ENCODE results near the gene ZDHHC9. TPM values are rescaled to one million over a fixed set of nuclear protein-coding genes. Genes with fewer than 3 reads are reported as not detected.

The ZDHHC9 gene
- total and polyA plus RNA-seq, 2 of the 4 experiments (the other 2 are of a cell fraction), result 17.7 to 28.4 TPM

- no peaks in the 10 kb centered on the region for H3K9me1 ChIP-seq (ENCODE audit: insufficient read depth, low read length)
- H3K9me3 ChIP-seq (ENCODE audit: control insufficient read depth, insufficient read depth, low read length), result peaks cover 3% of the 10 kb centered on the region; the same call in 1 of the 2 replicates
- no peak within 1 kb of the TSS for H3K18ac ChIP-seq (ENCODE audit: low read depth, low read length)
- H3K4me3 ChIP-seq (ENCODE audit: insufficient read depth, low read depth, low read length), result no peak within 1 kb of the TSS
- no peaks in the 10 kb centered on the region for H4K20me1 ChIP-seq (ENCODE audit: insufficient read depth, low read length)
- no peak within 1 kb of the TSS for H4K8ac ChIP-seq (ENCODE audit: low read depth in 2 of 2, low read length in 2 of 2)
- dilution Hi-C loops (cut with HindIII; ENCODE audit: low sequenced_read_pairs, unreplicated experiment) (no loop called here), in situ Hi-C loops (cut with MboI; ENCODE audit: low sequenced_read_pairs) (no loop called here), intact Hi-C loops (cut with micrococcal nuclease) (no loop called here)
- H3K23ac ChIP-seq (ENCODE audit: low read depth, low read length), result no peak within 1 kb of the TSS
- no peak within 1 kb of the TSS for H2BK120ac ChIP-seq (ENCODE audit: low read depth, low read length)
- peaks cover 24% of the 10 kb centered on the region for H3K27me3 ChIP-seq (ENCODE audit: control insufficient read depth, insufficient read depth, low read length)
- no peak for ATAC-seq (ENCODE audit: low read depth)
- DNase-seq, result no peak
- H2AK5ac ChIP-seq (ENCODE audit: low read depth, low read length), result no peak within 1 kb of the TSS
- no peak within 1 kb of the TSS for H3K4me2 ChIP-seq (ENCODE audit: low read depth, low read length)
- H2BK5ac ChIP-seq (ENCODE audit: low read depth, low read length, poor library complexity, severe bottlenecking), result no peak within 1 kb of the TSS
- no peak within 1 kb of the TSS for H3K4ac ChIP-seq (ENCODE audit: low read depth, low read length)
- no TSS peak for BruUV-seq (replicated peaks)
- H3K27ac ChIP-seq (ENCODE audit: insufficient read depth, low read length), result no peak within 1 kb of the TSS
- 83% methylated on average over 3 of the region's 13 CpGs; no CpG with 5 or more reads in 1 of the 2 experiments for WGBS, 2 experiments (ENCODE audit: extremely low coverage in 2 of 2, insufficient read length in 1 of 2)
- H2AK9ac ChIP-seq (replicated peaks; ENCODE audit: low read depth, low read length, poor library complexity), result no peak within 1 kb of the TSS
- H3K4me1 ChIP-seq (ENCODE audit: control insufficient read depth, insufficient read depth, low read length), result no peaks in the 10 kb centered on the region
- H2BK15ac ChIP-seq (ENCODE audit: low read depth, low read length), result no peak within 1 kb of the TSS
- H4K91ac ChIP-seq (ENCODE audit: insufficient read depth, low read depth, low read length), result no peak within 1 kb of the TSS
- no peak within 1 kb of the TSS for H2AFZ ChIP-seq (replicated peaks; ENCODE audit: low read length, poor library complexity)
- H3K56ac ChIP-seq (ENCODE audit: extremely low read depth, insufficient read depth, low read length), result no peak within 1 kb of the TSS
- TF ChIP-seq RFX5 (IDR thresholded peaks at IDR 0.05; ENCODE audit: low read depth, low read length), result no peak
- TF ChIP-seq FOS (IDR thresholded peaks at IDR 0.05; ENCODE audit: low read depth, low read length), result no peak
- TF ChIP-seq ELK1 (IDR thresholded peaks at IDR 0.05; ENCODE audit: borderline replicate concordance, low read depth, low read length), result no peak
- TF ChIP-seq POLR2A (IDR thresholded peaks at IDR 0.05; ENCODE audit: low read depth, low read length), result no peak
- no peak for TF ChIP-seq MAZ (IDR thresholded peaks at IDR 0.05; ENCODE audit: borderline replicate concordance, low read depth, low read length)
- no peak for TF ChIP-seq NFE2L2 (IDR thresholded peaks at IDR 0.05; ENCODE audit: low read depth, low read length)
- no peak for TF ChIP-seq BHLHE40 (IDR thresholded peaks at IDR 0.05; ENCODE audit: low read depth, low read length)
- H3K14ac ChIP-seq (replicated peaks; ENCODE audit: low read depth, low read length), result no peak within 1 kb of the TSS
- no peaks in the 10 kb centered on the region for H3K36me3 ChIP-seq (ENCODE audit: control insufficient read depth, insufficient read depth, low read length)
- no peak within 1 kb of the TSS for H3K9ac ChIP-seq (ENCODE audit: low read depth, low read length)
- H4K5ac ChIP-seq (ENCODE audit: low read depth, low read length), result no peak within 1 kb of the TSS
- CTCF ChIA-PET, result no interaction called here
- POLR2A ChIA-PET (ENCODE audit: unreplicated experiment), result no interaction called here
- no peaks in the 10 kb centered on the region for H3K79me1 ChIP-seq (ENCODE audit: low read depth in 1 of 2, low read length in 2 of 2)
- no peak within 1 kb of the TSS for H2BK20ac ChIP-seq (ENCODE audit: low read depth, low read length)
These were observed 63.9 kb downstream of the ZDHHC9 start, which contains the start of gene SASH3 for GRCh38 chrX:129779747-129780146. Gene SASH3 (plus strand): TSS chrX:129779949. CDS start chrX:129780098, 149 bp downstream.

All from IMR-90 (cell line).